Thyroid gland (tissue), 4 donors: ENCODE data around the gene ADAMTS2.

Experiments
- CTCF ChIP-seq, 6 experiments: fragments of 200-600 bp in 3 of 6; fragments of 450-650 bp in 3 of 6; sonication (generic) in 3 of 6; IDR thresholded peaks; one replicate each; pipeline ENCODE4 v1.5.1; 2016 to 2019; ENCODE audit warnings: antibody characterized with exemption in 6 of 6, mild to moderate bottlenecking in 2 of 6, inconsistent platforms in 1 of 6, moderate library complexity in 1 of 6
- POLR2A ChIP-seq, 2 donors: fragments of 450-650 bp; IDR thresholded peaks; one replicate each; pipeline ENCODE4 v1.6.1; 2017; ENCODE audit warnings: antibody characterized with exemption in 2 of 2, mild to moderate bottlenecking in 2 of 2, moderate library complexity in 1 of 2

DNA sequence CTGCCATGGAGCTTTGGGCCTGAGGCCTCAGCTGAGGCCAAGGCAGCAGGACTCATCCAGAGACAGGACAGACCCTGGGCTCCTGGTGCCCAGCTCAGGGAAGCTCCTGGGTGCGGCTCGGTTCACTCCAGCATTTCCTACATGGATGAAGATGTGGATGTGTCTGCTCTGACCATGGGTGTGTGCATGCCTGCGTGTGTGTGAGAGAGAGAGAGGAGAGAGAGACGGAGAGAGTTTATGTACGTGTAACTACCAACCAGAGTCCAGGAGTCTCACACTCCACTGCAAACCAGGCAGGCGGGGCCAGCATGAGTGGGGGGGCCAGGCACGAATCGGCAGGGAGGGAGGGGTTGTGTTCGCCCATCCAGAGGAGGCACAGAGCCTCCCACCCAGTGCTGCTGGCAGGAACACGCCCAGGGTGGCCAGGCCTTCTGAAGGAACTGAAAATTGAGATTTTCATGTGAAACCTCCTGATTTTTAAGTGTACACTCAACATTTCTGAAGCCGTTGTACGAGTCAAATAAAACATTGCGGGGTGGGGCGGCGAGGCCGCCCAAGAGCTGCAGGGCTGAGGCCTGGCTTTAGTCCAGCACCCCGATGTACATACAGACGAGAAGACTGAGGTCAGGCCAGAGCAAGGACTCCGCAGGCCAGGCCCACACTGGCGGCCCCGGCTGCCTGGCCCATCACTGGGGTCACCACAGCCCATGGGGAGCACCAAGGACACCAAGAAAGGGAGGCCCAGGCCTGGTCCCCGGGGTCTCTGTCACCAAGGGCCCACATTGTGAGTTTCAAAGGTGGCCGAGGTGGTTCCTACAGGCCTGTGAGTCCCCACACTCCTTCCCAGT lies 88.7 kb downstream of the ADAMTS2 start:
- no peak for TF ChIP-seq CTCF (IDR thresholded peaks at IDR 0.05)
- TF ChIP-seq POLR2A (IDR thresholded peaks at IDR 0.05) = no peak
